Stimulated activated naive CD8-positive, alpha-beta T cell treated with anti-CD3 and anti-CD28 coated beads, Interleukin-15, Interleukin-2, amounts not matched to agents 100 ng/mL and 50 ng/mL, for 24 hours (primary cell): Measurements from ENCODE around the gene TTC9.
A peak's percentile ranks its signal among the peaks of the same experiment; 100 is the strongest.

Experiments
- H3K27ac Mint-ChIP-seq: one replicate; pipeline ENCODE4 v1.8.0; 2021; ENCODE audit warnings: mild to moderate bottlenecking, mixed read lengths
- H3K27me3 Mint-ChIP-seq: one replicate; pipeline ENCODE4 v1.8.0; 2021; ENCODE audit warnings: mixed read lengths
- H3K36me3 Mint-ChIP-seq: one replicate; pipeline ENCODE4 v1.8.0; 2021; ENCODE audit warnings: low read depth, mixed read lengths
- H3K4me1 Mint-ChIP-seq: one replicate; pipeline ENCODE4 v1.8.0; 2021; ENCODE audit warnings: low read depth, mixed read lengths
- H3K4me3 Mint-ChIP-seq: one replicate; pipeline ENCODE4 v1.8.0; 2021; ENCODE audit warnings: mild to moderate bottlenecking, mixed read lengths
- H3K9me3 Mint-ChIP-seq: one replicate; pipeline ENCODE4 v1.8.0; 2021; ENCODE audit warnings: mixed read lengths

TTC9 gene

DNA sequence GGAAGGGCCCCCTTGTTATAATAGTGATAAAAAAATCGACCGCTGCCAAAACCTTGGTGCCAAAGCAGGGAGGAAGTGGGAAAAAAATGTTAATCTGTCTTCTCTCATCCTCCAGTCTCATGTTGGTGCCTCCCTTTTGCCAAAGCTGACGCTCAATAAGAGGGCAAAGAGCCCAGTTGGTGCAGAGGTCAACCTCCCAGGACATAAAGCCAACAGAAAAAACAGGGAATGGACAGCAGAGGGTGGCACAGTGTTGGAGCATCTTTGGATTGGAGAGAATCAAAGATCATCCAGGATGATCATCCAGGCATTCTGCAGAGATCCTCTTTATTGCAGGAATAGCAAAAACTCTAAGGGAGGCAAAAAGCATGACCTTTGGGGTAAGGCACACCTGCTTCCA lies 9.8 kb upstream of the TTC9 start:
- Mint-ChIP-seq H3K27me3 (no peaks in the 10 kb centered on the region), H3K4me1 (peaks cover 6% of the 10 kb centered on the region), H3K4me3 (no peak overlapping the region), H3K36me3 (no peaks in the 10 kb centered on the region), H3K9me3 (no peaks in the 10 kb centered on the region), H3K27ac (no peak overlapping the region)

DNA sequence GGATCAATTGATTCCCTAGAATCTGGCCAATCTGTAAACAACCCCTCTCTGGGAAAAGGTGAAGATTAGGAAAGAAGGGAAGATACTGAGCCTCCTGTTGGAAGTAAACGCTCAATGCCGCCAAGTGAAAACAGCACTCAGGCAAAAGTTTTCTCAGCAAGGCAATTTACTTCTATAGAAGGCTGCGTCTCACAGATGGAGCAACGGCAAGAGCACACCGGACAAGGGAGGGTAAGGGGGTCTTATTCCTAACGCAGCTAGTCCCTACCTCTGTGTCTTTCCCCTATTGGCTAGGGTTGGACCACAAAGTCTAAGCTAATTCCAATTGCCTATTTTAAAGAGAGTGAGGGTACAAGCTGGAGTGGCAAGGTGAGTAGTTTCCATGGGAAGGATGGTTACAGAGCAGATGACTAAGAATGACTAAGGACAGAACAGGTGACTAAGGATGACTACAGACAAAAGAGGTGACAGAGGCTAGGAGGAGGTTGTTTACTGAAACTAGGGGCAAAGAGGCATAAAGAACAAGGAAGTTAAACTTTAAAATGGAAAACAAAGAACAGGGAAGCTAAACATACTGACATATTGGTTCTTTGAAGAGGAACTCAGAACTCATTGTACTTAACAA lies 5.6 kb upstream of the TTC9 start:
- Mint-ChIP-seq H3K9me3 (no peaks in the 10 kb centered on the region), H3K4me3 (no peak overlapping the region), H3K27ac (peak overlapping the region; percentile 1), H3K36me3 (no peaks in the 10 kb centered on the region), H3K4me1 (peaks cover 19% of the 10 kb centered on the region), H3K27me3 (peaks cover 5% of the 10 kb centered on the region)

DNA sequence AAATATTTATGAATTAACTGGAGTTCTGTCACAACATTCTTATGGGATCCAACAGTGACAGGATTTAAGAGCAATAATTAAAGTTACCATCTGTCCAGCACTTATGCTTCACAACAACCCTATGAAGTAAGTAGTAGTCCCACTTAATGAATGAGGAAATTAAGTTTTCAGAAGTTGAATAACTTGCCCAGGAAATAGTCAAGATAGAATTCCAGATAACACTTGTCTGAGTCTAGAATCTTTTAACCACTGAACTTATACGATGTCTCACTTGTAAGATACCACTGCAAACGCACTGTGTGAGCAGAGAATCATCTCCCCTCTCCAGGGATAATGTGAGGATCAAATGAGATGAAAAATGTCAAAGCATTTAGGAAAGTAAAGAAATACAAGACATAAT lies 3.3 kb upstream of the TTC9 start:
- Mint-ChIP-seq H3K36me3 (no peaks in the 10 kb centered on the region), H3K9me3 (no peaks in the 10 kb centered on the region), H3K4me1 (peaks cover 27% of the 10 kb centered on the region), H3K27ac (no peak overlapping the region), H3K4me3 (no peak overlapping the region), H3K27me3 (peaks cover 5% of the 10 kb centered on the region)

DNA sequence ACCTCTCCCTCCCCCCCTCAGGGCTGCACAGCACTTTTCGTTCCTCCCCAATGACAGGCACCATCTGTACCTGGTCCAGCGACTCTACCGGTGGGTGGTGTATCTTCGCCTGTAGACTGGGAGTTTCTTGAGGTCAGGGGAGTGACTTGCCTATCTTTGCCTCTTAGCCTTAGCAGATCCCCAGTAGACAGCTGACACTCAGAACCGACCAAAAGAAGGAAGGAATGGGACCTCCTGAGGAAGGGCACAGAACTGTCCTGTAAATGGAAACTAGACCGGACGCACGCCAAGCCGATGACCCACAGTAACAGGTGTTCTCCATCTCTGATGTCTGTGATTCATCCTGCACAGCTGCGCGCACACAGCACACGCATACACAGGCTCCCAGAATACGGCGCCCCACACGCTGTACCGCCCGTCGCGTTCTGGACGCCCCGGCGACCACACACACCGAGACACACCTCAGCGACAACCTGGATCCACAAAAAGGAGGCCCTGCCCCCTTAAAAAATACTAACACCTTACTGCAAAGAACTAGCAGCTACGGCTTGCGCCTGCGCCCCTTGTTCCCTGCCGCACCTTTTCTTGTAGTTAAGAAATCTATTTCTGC lies 673 bp upstream of the TTC9 start:
- Mint-ChIP-seq H3K4me1 (peaks cover 53% of the 10 kb centered on the region), H3K27me3 (peaks cover 5% of the 10 kb centered on the region), H3K4me3 (peak overlapping the region; percentile 94), H3K27ac (peak overlapping the region; percentile 89), H3K36me3 (no peaks in the 10 kb centered on the region), H3K9me3 (no peaks in the 10 kb centered on the region)

DNA sequence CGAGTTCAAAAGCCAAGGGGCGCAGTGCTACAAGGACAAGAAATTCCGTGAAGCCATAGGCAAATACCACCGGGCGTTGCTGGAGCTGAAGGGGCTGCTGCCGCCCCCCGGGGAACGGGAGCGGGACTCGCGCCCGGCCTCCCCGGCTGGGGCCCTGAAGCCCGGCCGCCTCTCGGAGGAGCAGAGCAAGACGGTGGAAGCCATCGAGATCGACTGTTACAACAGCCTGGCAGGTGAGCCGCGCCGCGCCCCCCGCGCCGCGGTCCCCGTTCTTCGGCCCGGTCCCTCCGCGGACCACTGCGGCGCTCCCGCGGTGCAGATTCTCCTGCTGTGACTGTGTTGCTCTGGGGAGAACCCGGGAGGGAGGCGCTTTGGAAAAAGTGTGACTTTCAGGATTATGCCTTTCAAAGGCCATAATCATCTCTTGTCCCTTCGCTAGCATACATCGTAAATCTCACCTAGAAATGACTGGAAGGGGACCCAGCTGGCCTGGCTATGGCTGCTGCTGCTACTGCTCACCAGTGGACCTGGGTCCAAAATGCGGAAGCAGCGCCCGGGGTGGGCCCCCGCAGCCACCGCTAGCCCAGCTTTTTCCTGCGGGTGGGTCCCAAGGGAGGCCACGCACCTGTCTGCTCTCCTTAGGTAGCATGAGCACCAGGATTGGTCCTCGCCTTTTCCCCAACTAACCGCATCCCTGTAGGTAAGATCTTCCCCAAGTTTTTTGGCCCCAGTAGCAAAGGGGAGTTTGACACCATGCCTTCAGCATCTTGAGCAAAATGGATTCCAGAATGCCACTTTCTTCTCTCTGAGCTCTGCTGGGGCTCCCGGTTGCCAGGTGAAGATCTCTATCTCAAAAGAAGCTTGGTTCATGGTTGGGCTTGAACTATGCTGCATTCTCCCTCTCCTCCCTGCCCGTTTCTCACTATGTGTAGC lies 853 bp downstream of the TTC9 start:
- no peaks in the 10 kb centered on the region for H3K36me3 Mint-ChIP-seq
- H3K9me3 Mint-ChIP-seq: no peaks in the 10 kb centered on the region
- peak overlapping the region; percentile 89 for H3K27ac Mint-ChIP-seq
- peaks cover 5% of the 10 kb centered on the region for H3K27me3 Mint-ChIP-seq
- peaks cover 58% of the 10 kb centered on the region for H3K4me1 Mint-ChIP-seq
- peak overlapping the region; percentile 88 for H3K4me3 Mint-ChIP-seq

DNA sequence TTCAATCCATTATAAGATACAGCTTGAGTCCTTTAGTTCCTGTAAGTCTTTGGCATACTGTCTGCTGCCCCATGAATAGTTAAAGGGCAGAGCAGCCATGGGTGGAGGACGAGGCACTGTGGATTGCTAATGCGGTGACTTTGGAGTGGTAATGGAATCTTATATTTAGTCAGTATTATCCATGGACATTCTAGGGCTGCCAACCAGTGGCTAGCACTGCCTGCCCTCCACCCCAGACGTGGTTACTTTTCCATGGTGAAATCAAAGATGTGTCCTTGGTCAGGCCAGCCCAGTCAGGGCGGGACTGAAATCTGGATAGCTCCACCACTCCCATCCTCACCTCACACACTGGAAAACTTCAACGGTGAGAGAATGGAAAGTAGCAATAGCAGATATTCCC lies 2.3 kb downstream of the TTC9 start:
- Mint-ChIP-seq H3K4me1 (peaks cover 65% of the 10 kb centered on the region), H3K27ac (peak overlapping the region; percentile 89), H3K36me3 (no peaks in the 10 kb centered on the region), H3K27me3 (peaks cover 5% of the 10 kb centered on the region), H3K9me3 (no peaks in the 10 kb centered on the region), H3K4me3 (peak overlapping the region; percentile 88)

DNA sequence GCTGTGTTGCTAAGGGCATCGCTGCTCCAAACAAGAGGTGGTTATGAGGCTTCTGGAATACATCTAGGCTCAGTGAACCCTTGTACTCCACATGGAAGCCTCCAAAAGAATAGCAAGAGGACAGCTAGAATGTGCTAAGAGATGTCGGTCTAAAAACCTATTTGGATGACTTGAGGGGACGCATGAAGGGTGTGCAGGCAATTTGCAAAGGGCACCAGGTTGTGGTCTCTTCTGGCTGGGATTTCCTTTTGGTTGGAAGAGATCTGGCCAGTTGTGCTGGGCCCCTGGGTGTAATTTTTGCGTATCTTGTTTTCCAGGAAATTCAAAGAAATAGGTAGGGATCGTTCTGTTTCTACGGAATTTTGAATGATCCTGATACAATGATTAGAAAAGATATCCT lies 4.2 kb downstream of the TTC9 start:
- Mint-ChIP-seq H3K4me1 (peaks cover 71% of the 10 kb centered on the region), H3K27ac (no peak overlapping the region), H3K27me3 (peaks cover under 1% of the 10 kb centered on the region), H3K9me3 (no peaks in the 10 kb centered on the region), H3K4me3 (no peak overlapping the region), H3K36me3 (peaks cover 5% of the 10 kb centered on the region)

DNA sequence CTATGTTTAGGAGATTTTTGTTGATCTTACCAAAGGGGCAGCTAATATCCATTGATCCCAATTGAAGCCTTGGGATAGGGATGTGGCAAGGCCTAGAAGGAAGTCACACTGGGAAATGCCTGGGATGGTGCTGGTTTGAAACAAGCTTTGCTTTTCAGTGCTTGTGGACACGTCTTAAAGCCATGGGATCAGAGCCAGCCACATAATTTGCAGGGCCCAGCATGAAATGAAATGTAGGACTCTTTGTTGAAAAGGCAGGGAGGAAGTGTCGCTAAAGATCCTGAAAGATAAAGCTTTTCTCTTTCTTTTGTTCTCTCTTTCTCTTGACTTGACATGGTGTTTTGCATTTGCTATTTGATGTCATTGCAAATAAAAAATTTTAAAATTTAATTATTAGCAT lies 5.0 kb downstream of the TTC9 start:
- Mint-ChIP-seq H3K27me3 (no peaks in the 10 kb centered on the region), H3K4me1 (peaks cover 75% of the 10 kb centered on the region), H3K4me3 (no peak overlapping the region), H3K27ac (peak overlapping the region; percentile 43), H3K36me3 (peaks cover 5% of the 10 kb centered on the region), H3K9me3 (no peaks in the 10 kb centered on the region)

DNA sequence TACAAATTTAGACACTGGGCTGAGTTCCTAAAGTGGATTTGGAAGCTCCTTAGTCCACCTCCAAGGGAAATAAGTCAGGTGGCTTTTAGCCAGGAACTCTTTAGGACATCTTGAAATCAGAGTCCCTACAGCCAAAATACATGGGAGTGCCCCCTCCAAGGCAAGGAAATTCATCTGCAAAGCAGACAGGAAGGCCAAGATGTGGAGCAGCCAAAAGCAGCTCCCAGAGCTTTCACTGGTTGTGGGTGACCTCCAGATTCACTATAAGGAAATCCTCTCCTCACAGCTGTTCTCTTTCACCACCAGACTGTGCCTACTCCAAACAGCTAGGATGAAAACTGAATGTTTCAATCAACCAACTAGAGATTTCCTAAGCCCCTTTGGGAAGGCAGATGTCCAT lies 6.6 kb downstream of the TTC9 start:
- Mint-ChIP-seq H3K4me3 (no peak overlapping the region), H3K36me3 (peaks cover 5% of the 10 kb centered on the region), H3K27ac (no peak overlapping the region), H3K4me1 (peaks cover 85% of the 10 kb centered on the region), H3K27me3 (no peaks in the 10 kb centered on the region), H3K9me3 (no peaks in the 10 kb centered on the region)

DNA sequence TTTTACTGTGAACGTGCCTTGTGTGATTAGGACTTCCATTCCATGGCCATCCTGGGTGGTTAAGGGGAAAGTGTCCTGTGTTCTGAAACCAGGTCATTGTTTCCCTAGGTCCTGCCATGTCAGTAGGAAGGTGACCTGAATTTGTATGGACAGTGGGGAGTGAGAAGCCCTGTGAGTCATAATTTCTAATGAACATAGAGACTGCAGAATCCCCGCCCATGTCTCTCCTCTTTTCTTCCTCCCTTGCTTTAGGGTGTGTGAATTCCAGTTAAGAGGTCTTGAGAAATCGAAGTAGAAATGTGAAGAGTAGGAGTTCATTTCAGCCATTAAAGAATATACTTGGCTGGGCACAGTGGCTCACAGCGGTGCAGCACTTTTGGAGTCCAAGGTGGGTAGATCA lies 8.1 kb downstream of the TTC9 start:
- Mint-ChIP-seq H3K27me3 (no peaks in the 10 kb centered on the region), H3K4me1 (peaks cover 84% of the 10 kb centered on the region), H3K4me3 (no peak overlapping the region), H3K9me3 (no peaks in the 10 kb centered on the region), H3K36me3 (peaks cover 5% of the 10 kb centered on the region), H3K27ac (peak overlapping the region; percentile 69)

DNA sequence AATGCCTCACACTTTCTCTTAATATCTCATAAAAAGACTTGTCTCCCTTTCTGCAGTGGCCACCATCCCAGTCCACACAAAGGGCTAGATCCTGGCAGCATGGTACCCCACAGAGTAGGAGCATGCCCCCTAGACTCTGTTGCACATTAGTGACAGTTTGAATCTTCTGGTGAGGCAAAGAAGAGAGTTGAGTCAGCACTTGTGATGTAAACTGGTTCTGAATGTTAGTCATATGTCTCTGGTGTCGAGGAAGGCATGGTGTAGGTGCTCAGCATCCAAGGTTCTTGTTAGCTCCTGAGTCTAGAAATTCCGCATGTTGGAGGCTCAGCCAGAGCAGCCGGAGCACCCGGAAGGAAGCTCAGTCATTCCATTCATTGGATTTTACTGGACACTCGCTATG lies 9.8 kb downstream of the TTC9 start:
- H3K9me3 Mint-ChIP-seq: no peaks in the 10 kb centered on the region
- H3K4me3 Mint-ChIP-seq: peak overlapping the region; percentile 25
- peak overlapping the region; percentile 74 for H3K27ac Mint-ChIP-seq
- H3K4me1 Mint-ChIP-seq: peaks cover 83% of the 10 kb centered on the region
- H3K27me3 Mint-ChIP-seq: no peaks in the 10 kb centered on the region
- H3K36me3 Mint-ChIP-seq: peaks cover 5% of the 10 kb centered on the region

DNA sequence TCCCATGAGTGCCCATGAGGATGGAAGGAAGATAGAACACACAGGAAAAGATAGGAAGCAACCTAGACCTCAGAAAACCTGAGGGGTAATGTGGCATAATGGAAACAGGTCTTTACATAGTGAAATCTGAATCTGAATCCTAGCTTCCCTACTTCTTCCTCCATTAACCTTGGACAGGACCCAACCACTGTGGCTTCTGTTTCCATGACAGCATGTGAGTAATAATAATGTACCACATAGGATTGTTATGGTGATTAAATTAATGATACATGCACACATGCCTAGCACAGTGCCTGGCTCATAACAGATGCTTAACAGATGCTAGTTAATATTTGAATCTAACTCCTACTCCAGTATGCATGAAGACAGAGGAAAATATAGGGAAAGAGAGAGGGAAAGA lies 11.2 kb downstream of the TTC9 start:
- H3K36me3 Mint-ChIP-seq: peaks cover 5% of the 10 kb centered on the region
- no peaks in the 10 kb centered on the region for H3K27me3 Mint-ChIP-seq
- peaks cover 85% of the 10 kb centered on the region for H3K4me1 Mint-ChIP-seq
- H3K9me3 Mint-ChIP-seq: no peaks in the 10 kb centered on the region
- H3K27ac Mint-ChIP-seq: peak overlapping the region; percentile 53
- no peak overlapping the region for H3K4me3 Mint-ChIP-seq

DNA sequence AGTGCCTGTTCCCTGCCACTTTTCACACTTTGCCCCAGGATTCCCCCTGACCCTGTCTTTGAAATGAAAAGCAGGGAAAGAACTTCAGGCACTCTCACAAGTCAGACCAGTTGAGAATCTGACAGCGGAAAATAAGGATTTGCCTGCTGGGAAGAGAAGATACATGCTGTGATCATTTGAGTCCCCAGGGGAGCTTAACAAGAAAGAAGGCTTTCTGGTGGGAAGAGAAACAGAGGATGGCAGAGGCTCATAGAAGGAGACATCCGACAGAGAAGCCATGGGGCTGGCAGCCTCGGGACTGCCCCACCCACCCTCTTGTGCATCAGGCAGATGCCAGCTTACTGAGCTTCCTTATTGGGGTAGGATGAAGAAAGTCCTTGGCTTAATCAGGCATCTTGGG lies 11.9 kb downstream of the TTC9 start:
- H3K27ac Mint-ChIP-seq: peak overlapping the region; percentile 59
- peaks cover 86% of the 10 kb centered on the region for H3K4me1 Mint-ChIP-seq
- H3K4me3 Mint-ChIP-seq: no peak overlapping the region
- H3K9me3 Mint-ChIP-seq: no peaks in the 10 kb centered on the region
- H3K27me3 Mint-ChIP-seq: no peaks in the 10 kb centered on the region
- H3K36me3 Mint-ChIP-seq: peaks cover 5% of the 10 kb centered on the region

DNA sequence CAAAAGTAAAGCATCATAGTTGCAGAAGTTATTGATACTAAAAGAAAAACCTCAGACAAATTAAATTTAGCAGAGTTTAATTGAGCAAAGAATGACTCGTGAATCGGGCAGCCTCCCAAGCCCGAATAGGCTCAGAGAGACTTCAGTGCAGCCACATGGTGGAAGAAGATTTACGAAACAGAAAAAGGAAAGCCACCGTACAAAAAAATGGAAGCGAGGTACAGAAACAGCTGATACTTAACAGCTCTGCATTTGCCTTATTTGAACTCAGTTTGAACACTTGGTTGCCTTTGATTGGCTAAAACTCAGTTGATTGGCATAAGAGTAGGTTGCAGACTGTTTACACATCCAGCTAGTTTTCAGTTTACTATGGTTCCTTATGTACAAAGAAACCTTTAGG lies 12.9 kb downstream of the TTC9 start:
- Mint-ChIP-seq H3K36me3 (peaks cover 5% of the 10 kb centered on the region), H3K4me3 (peak overlapping the region; percentile 85), H3K27me3 (no peaks in the 10 kb centered on the region), H3K27ac (peak overlapping the region; percentile 97), H3K4me1 (peaks cover 92% of the 10 kb centered on the region), H3K9me3 (no peaks in the 10 kb centered on the region)

DNA sequence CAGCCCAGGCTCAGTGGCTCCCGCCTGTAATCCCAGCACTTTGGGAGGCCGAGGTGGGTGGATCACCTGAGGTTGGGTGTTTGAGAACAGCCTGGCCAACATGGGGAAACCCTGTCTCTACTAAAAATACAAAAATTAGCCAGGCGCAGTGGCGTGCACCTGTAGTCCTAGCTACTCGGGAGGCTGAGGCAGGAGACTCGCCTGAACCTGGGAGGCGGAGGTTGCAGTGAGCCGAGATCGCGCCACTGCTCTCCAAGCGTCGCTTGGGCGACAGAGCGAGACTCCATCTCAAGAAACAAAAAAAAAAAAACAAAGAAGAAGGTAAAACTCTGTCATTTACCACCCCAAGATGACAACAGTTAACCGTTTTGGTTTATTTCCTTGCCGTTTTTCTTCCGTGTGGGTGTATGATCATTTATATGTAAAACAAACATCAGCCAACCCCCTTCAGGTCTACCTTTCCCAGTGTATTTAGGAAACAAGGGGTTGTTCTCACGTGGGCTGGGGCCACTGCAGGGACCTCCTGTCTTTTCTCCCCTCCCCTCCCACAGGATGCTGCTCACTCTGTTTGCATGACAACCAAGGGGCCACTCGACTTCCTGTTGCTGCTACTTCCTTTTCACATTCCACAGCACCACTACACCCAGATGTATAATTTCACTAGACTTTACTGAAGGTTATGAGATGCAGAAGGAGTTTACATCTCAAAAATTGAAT lies 13.6 kb downstream of the TTC9 start:
- Mint-ChIP-seq H3K9me3 (no peaks in the 10 kb centered on the region), H3K27ac (peak overlapping the region; percentile 97), H3K4me3 (peak overlapping the region; percentile 85), H3K36me3 (no peaks in the 10 kb centered on the region), H3K4me1 (peaks cover 93% of the 10 kb centered on the region), H3K27me3 (no peaks in the 10 kb centered on the region)
